Stimulated activated naive CD8-positive, alpha-beta T cell treated with anti-CD3 and anti-CD28 coated beads, Interleukin-15, amount 100 ng/mL, for 72 hours (primary cell): ENCODE data around the gene HDGFL2.

ENCODE experiments used
- ATAC-seq: fragments of 150-1000 bp; cut with Tn5 transposase; 2 replicates; pipeline ENCODE4 v1.10.0; 2021; ENCODE audit warnings: mild to moderate bottlenecking, moderate library complexity
- DNase-seq, 2 donors: peaks; one replicate each; pipeline ENCODE4 v3.0.0; 2021 to 2022
- H3K27ac Mint-ChIP-seq, 2 donors: one replicate each; pipeline ENCODE4 v1.8.0; 2022; ENCODE audit warnings: mild to moderate bottlenecking in 2 of 2, mixed read lengths in 2 of 2, moderate library complexity in 2 of 2
- H3K27me3 Mint-ChIP-seq: one replicate; pipeline ENCODE4 v1.8.0; 2022; ENCODE audit warnings: mixed read lengths
- H3K4me1 Mint-ChIP-seq: one replicate; pipeline ENCODE4 v1.8.0; 2022; ENCODE audit warnings: mild to moderate bottlenecking, mixed read lengths
- H3K4me3 Mint-ChIP-seq, 2 donors: one replicate each; pipeline ENCODE4 v1.8.0; 2022; ENCODE audit warnings: mild to moderate bottlenecking in 2 of 2, mixed read lengths in 2 of 2, moderate library complexity in 1 of 2
- H3K9me3 Mint-ChIP-seq, 2 donors: one replicate each; pipeline ENCODE4 v1.8.0; 2022; ENCODE audit warnings: mixed read lengths in 2 of 2

The HDGFL2 gene

GRCh38 chr19:4498694-4499093, 26.6 kb downstream of the HDGFL2 start:
- H3K27me3 Mint-ChIP-seq = no peaks in the 10 kb centered on the region
- no peak overlapping the region for H3K4me3 Mint-ChIP-seq
- no peak overlapping the region for H3K27ac Mint-ChIP-seq
- DNase-seq (no peak), ATAC-seq (no peak)
- H3K4me1 Mint-ChIP-seq = no peaks in the 10 kb centered on the region
- no peaks in the 10 kb centered on the region for H3K9me3 Mint-ChIP-seq

DNA sequence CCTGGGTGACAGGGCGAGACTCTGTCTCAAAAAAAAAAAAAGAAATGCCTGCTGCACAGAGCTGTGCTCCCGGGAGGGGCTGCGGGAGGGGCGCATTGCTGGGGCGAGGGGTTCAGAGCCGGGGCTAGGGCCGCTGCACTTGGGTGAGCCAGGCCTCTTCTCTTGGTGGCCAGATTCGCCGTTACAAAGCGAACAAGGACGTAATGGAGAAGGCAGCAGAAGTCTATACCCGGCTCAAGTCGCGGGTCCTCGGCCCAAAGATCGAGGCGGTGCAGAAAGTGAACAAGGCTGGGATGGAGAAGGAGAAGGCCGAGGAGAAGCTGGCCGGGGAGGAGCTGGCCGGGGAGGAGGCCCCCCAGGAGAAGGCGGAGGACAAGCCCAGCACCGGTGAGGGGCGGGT, 27.2 kb downstream of the HDGFL2 start:
- Mint-ChIP-seq H3K4me1 (no peaks in the 10 kb centered on the region), H3K9me3 (no peaks in the 10 kb centered on the region), H3K27ac (no peak overlapping the region), H3K27me3 (no peaks in the 10 kb centered on the region), H3K4me3 (no peak overlapping the region)
- DNase-seq = no peak
- no peak for ATAC-seq

DNA sequence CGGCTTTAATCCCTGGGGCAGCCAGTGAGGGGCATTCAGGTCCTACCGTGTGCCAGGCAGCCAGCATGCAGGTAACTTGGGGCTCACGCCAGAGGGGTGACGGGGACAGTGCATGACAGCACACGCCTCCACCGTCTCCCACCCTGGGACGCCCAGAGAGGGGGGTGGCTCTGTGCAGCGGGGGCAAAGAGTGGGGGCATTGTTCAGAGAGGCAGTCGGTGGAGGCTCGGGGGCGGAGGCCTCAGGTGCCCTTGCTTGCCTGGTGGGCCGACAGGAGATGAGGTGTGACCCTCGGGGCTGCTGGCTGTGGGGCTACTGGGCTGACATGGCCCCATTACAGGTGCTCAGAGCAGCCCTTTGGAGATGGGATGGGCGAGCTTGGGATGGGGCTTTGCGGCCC, 27.8 kb downstream of the HDGFL2 start:
- no peaks in the 10 kb centered on the region for H3K9me3 Mint-ChIP-seq
- DNase-seq (no peak), ATAC-seq (no peak)
- H3K27ac Mint-ChIP-seq = no peak overlapping the region
- no peaks in the 10 kb centered on the region for H3K27me3 Mint-ChIP-seq
- no peak overlapping the region for H3K4me3 Mint-ChIP-seq
- no peaks in the 10 kb centered on the region for H3K4me1 Mint-ChIP-seq

GRCh38 chr19:4500841-4501591, 28.9 kb downstream of the HDGFL2 start:
- Mint-ChIP-seq H3K4me1 (peaks cover 1% of the 10 kb centered on the region), H3K27ac (no peak overlapping the region), H3K4me3 (no peak overlapping the region), H3K9me3 (no peaks in the 10 kb centered on the region), H3K27me3 (no peaks in the 10 kb centered on the region)
- no peak for DNase-seq
- ATAC-seq = no peak

- no peaks in the 10 kb centered on the region for H3K27me3 Mint-ChIP-seq
- H3K4me3 Mint-ChIP-seq = no peak overlapping the region
- peaks cover 8% of the 10 kb centered on the region for H3K4me1 Mint-ChIP-seq
- DNase-seq (no peak), ATAC-seq (no peak)
- H3K27ac Mint-ChIP-seq = peak overlapping the region in 1 of 2 donors; percentile 42
- H3K9me3 Mint-ChIP-seq = no peaks in the 10 kb centered on the region
Observed at GRCh38 chr19:4501691-4502090, 29.6 kb downstream of the HDGFL2 start.

- H3K27ac Mint-ChIP-seq = peak overlapping the region in 1 of 2 donors; percentile 48
- ATAC-seq (no peak), DNase-seq (no peak)
- no peaks in the 10 kb centered on the region for H3K27me3 Mint-ChIP-seq
- peaks cover 10% of the 10 kb centered on the region for H3K4me1 Mint-ChIP-seq
- H3K9me3 Mint-ChIP-seq = no peaks in the 10 kb centered on the region
- H3K4me3 Mint-ChIP-seq = no peak overlapping the region
Observed at GRCh38 chr19:4502282-4503131, 30.4 kb downstream of the HDGFL2 start.

- Mint-ChIP-seq H3K27ac (no peak overlapping the region), H3K4me3 (no peak overlapping the region), H3K4me1 (peaks cover 10% of the 10 kb centered on the region), H3K27me3 (no peaks in the 10 kb centered on the region), H3K9me3 (no peaks in the 10 kb centered on the region)
- DNase-seq = no peak
- no peak for ATAC-seq
Observed at GRCh38 chr19:4503132-4503824, 31.2 kb downstream of the HDGFL2 start.

DNA sequence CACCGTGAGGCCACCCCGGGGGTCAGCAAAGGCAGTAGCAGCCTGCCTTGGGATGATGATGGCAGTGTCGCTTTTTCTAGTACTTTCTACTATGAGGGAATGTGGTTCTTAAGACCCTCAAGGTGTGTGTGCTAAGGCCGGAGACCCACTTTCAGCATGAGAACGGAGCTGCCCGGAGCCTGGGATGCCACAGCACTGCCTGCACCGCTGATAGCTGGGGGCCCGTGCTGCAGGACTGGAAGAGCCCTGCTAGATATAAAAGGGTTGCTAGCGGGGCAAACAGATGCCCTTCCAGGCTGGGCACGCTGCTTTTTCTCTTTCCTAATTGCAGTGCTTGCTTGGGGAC, 31.7 kb downstream of the HDGFL2 start:
- Mint-ChIP-seq H3K9me3 (no peaks in the 10 kb centered on the region), H3K4me1 (peaks cover 10% of the 10 kb centered on the region), H3K27ac (no peak overlapping the region), H3K4me3 (no peak overlapping the region), H3K27me3 (no peaks in the 10 kb centered on the region)
- ATAC-seq = no peak
- no peak for DNase-seq

GRCh38 chr19:4504297-4504701, 32.2 kb downstream of the HDGFL2 start:
- Mint-ChIP-seq H3K9me3 (no peaks in the 10 kb centered on the region), H3K27me3 (no peaks in the 10 kb centered on the region), H3K27ac (no peak overlapping the region), H3K4me3 (no peak overlapping the region), H3K4me1 (peaks cover 10% of the 10 kb centered on the region)
- DNase-seq (no peak), ATAC-seq (no peak)

- Mint-ChIP-seq H3K4me3 (no peak overlapping the region), H3K27me3 (no peaks in the 10 kb centered on the region), H3K27ac (no peak overlapping the region), H3K9me3 (no peaks in the 10 kb centered on the region), H3K4me1 (peaks cover 10% of the 10 kb centered on the region)
- no peak for DNase-seq
- peak; percentile 15 for ATAC-seq
Observed at GRCh38 chr19:4504891-4505569, 32.9 kb downstream of the HDGFL2 start.

DNA sequence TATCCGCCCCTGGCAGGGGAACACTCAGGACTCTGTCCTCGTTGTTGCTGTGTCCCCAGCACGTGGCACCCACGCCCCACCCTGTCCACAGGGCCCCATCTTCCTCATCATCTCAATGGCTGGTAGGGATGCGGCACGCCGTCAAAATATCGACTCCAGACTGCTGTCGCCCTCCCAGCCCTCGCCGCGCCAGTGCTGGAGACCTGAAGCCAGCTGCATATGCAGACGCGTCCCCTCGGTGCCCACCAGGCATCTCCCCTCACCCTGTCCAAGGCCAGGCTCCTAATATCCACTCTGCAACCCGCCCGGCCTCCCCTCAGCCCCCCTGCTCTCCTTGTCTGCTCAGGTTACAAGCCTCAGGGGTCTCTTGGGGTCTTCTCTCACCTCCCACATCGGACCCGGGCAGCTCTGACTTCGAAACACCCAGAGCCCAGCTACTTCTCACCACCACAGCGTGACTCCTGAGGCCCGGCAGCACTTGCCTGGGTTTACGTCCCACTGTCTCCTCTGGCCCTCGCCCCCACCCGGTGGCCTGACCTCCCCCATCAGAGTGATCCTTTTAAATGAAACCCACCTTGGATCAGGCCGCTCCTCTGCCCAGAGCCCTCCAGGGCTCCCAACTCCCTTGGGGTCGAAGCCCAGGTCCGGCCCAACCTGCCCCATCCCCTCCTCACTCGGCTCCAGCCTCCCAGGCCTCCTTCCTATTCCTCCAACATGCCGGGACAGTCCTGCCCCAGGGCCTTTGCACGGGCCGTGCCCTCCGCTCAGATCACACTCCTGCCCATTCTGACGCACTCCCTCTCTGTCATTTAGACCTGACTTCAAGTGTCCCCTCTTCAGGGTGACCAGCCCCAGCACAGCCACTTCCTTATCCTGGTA, 33.7 kb downstream of the HDGFL2 start:
- Mint-ChIP-seq H3K27me3 (no peaks in the 10 kb centered on the region), H3K9me3 (no peaks in the 10 kb centered on the region), H3K4me1 (peaks cover 10% of the 10 kb centered on the region), H3K4me3 (no peak overlapping the region), H3K27ac (peak overlapping the region in 1 of 2 donors; percentile 61)
- DNase-seq (no peak), ATAC-seq (no peak)

DNA sequence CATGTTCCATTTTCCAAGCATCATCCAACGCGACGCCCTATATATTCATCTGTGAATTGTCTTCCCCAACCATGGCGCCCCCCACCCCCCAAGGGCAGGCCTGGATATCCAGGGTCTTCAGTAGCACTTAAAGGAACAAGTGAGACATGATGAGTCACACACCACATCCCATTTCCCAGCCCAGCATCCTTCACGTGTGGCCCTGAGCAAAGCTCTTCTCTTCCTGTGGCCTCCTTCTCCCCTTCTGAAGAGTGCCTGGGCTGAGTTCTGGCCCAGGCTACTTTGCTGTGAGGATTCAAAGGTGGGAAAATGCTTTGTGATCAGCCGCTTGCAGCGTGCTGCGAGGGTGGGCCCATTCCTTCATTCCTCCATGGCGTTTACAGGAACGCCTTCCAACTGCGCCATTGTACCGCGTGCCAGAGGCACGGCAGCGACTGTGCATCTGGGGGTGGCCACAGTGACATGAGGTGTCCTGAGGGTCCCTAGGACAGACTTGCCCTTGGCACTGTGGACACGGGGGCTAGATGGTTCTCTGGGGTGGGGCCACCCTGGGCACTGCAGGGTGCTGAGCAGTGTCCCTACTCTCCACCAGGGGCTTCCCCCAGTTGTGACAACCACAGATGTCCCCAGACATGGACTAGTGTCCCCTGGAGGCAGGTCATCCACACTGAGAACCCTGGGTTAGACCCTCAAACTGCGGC, 34.5 kb downstream of the HDGFL2 start:
- H3K27ac Mint-ChIP-seq = peak overlapping the region in 1 of 2 donors; percentile 61
- peak; percentile 52 for ATAC-seq
- no peak overlapping the region for H3K4me3 Mint-ChIP-seq
- peaks cover 10% of the 10 kb centered on the region for H3K4me1 Mint-ChIP-seq
- H3K27me3 Mint-ChIP-seq = no peaks in the 10 kb centered on the region
- DNase-seq = no peak
- H3K9me3 Mint-ChIP-seq = no peaks in the 10 kb centered on the region

GRCh38 chr19:4507150-4507452, 35.0 kb downstream of the HDGFL2 start:
- no peak overlapping the region for H3K27ac Mint-ChIP-seq
- DNase-seq (no peak), ATAC-seq (no peak)
- H3K9me3 Mint-ChIP-seq = no peaks in the 10 kb centered on the region
- no peaks in the 10 kb centered on the region for H3K27me3 Mint-ChIP-seq
- no peak overlapping the region for H3K4me3 Mint-ChIP-seq
- H3K4me1 Mint-ChIP-seq = peaks cover 10% of the 10 kb centered on the region

GRCh38 chr19:4507804-4508203, 35.7 kb downstream of the HDGFL2 start:
- H3K4me3 Mint-ChIP-seq = no peak overlapping the region
- DNase-seq (no peak), ATAC-seq (no peak)
- H3K27ac Mint-ChIP-seq = peak overlapping the region in 1 of 2 donors; percentile 54
- peaks cover 10% of the 10 kb centered on the region for H3K4me1 Mint-ChIP-seq
- no peaks in the 10 kb centered on the region for H3K9me3 Mint-ChIP-seq
- no peaks in the 10 kb centered on the region for H3K27me3 Mint-ChIP-seq
